Measurements from ENCODE around the gene MCIDAS. TPM values are rescaled to one million over a fixed set of nuclear protein-coding genes. Genes with fewer than 3 reads are reported as not detected.

MCIDAS gene
- total and polyA plus RNA-seq, 2 of the 8 experiments (the other 6 are each of a cell fraction or from before 2014, with no cell fraction given) = 0.15 TPM; not detected in 1

DNA sequence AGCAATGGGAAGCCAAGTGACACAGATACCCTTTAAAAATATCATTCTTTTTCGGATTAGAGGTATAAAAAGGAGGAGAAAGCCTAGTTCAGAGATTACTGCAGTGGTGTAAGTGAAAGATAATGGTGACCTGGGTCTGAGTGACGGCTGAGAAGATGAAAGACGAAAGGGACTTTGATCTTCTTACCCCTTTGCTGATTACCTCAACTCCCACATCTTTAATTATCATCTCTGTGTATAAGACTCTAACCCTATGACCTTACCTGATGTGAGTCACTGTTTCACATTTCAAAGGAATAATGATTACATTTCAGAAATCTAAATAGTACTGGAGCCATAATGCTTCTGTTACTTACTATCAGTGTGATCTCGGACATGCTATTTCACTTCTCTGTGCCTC, 27.7 kb upstream of the MCIDAS start:
- ChIA-PET POLR2A (ENCODE audit: partially characterized antibody) (no interaction called here), CTCF (ENCODE audit: partially characterized antibody) (no interaction called here)
- H2BK120ac ChIP-seq (replicated peaks; ENCODE audit: low read depth, low read length) = no peak overlapping the region
- H3K4me3 ChIP-seq (ENCODE audit: extremely low read depth in 1 of 4, insufficient read depth in 2 of 4, low read depth in 3 of 4, low read length in 4 of 4) = no peak overlapping the region
- H3K4me2 ChIP-seq (ENCODE audit: insufficient read depth in 1 of 2, low read depth in 2 of 2, low read length in 2 of 2) = no peak overlapping the region
- no peaks in the 10 kb centered on the region for H3K23me2 ChIP-seq (ENCODE audit: low read depth, low read length)
- peaks cover 2 to 10% (median 4%) of the 10 kb centered on the region in 4 experiments; a peak in 3 of 8 replicates for H3K36me3 ChIP-seq (ENCODE audit: control insufficient read depth in 2 of 4, insufficient read depth in 4 of 4, low read length in 3 of 4)
- no peak overlapping the region for H4K91ac ChIP-seq (replicated peaks; ENCODE audit: insufficient read length, low read length)
- H3K27me3 ChIP-seq (replicated peaks in 1 of 4; ENCODE audit: control insufficient read depth in 3 of 4, extremely low read depth in 1 of 4, insufficient read depth in 3 of 4, low read length in 3 of 4) = no peaks in the 10 kb centered on the region
- no peak overlapping the region for H4K5ac ChIP-seq (ENCODE audit: insufficient read length, low read depth, low read length)
- H3K9me3 ChIP-seq (ENCODE audit: insufficient read depth in 2 of 2, low read depth in 1 of 2, low read length in 1 of 2) = no peaks in the 10 kb centered on the region
- H4K8ac ChIP-seq (ENCODE audit: extremely low read depth, insufficient read depth, low read length) = no peak overlapping the region
- no peak overlapping the region for H2AK5ac ChIP-seq (ENCODE audit: low read depth, low read length)
- no peak overlapping the region for H2BK15ac ChIP-seq (ENCODE audit: low read length)
- H2BK20ac ChIP-seq (ENCODE audit: low read length) = no peak overlapping the region
- DNase-seq (ENCODE audit: low read depth in 1 of 2, low spot score in 2 of 2) = no peak
- H3K23ac ChIP-seq (ENCODE audit: insufficient read length) = no peak overlapping the region
- no peak overlapping the region for H2BK12ac ChIP-seq (ENCODE audit: low read depth, low read length)
- no peak overlapping the region for H3K18ac ChIP-seq (ENCODE audit: extremely low read depth, low read length)
- no peak overlapping the region for H2AFZ ChIP-seq (ENCODE audit: low read length)
- H3K79me1 ChIP-seq (ENCODE audit: low read depth, low read length) = no peaks in the 10 kb centered on the region
- no peak overlapping the region for H2BK5ac ChIP-seq (ENCODE audit: low read depth, low read length)
- no peak overlapping the region for H3K4ac ChIP-seq (replicated peaks; ENCODE audit: insufficient read length, low read depth, low read length)
- no peaks in the 10 kb centered on the region for H3K79me2 ChIP-seq (ENCODE audit: control insufficient read depth in 1 of 2, insufficient read depth in 2 of 2, low read length in 2 of 2)
- no peak for FAIRE-seq
- WGBS, 2 experiments (ENCODE audit: extremely low coverage in 1 of 2, insufficient coverage in 1 of 2, insufficient read length in 1 of 2, insufficient replicate concordance in 2 of 2, low coverage in 1 of 2, low lambda C conversion rate in 2 of 2, missing lambda C conversion rate in 1 of 2) = 87% methylated on average over 4 of the region's 4 CpGs; no CpG with 5 or more reads in 1 of the 2 experiments
- H3K56ac ChIP-seq (replicated peaks; ENCODE audit: insufficient read length, low read depth, low read length) = no peak overlapping the region
- H4K20me1 ChIP-seq (replicated peaks in 1 of 2; ENCODE audit: control insufficient read depth in 1 of 2, insufficient read depth in 2 of 2, low read length in 2 of 2) = no peaks in the 10 kb centered on the region
- no peak overlapping the region for H3K14ac ChIP-seq (ENCODE audit: insufficient read length)
- no peak overlapping the region for H3K9ac ChIP-seq (replicated peaks in 1 of 4; ENCODE audit: extremely low read depth in 1 of 4, low read depth in 3 of 4, low read length in 3 of 4)
- no peak overlapping the region for H3K27ac ChIP-seq (ENCODE audit: low read depth, low read length)
- TF ChIP-seq KDM1A (IDR thresholded peaks at IDR 0.05; ENCODE audit: borderline replicate concordance, low read length) = no peak
- no peak for TF ChIP-seq GTF2F1 (IDR thresholded peaks at IDR 0.05; ENCODE audit: borderline replicate concordance, low read depth, low read length)
- TF ChIP-seq TEAD4 (IDR thresholded peaks at IDR 0.05; ENCODE audit: low read depth, low read length) = no peak
- no peaks in the 10 kb centered on the region for H3K4me1 ChIP-seq (replicated peaks in 1 of 4; ENCODE audit: control insufficient read depth in 3 of 4, insufficient read depth in 4 of 4, low read length in 3 of 4)

All from H1 (cell line).